Neural progenitor cell (in vitro differentiated cells): Measurements from ENCODE around the gene GORASP1. TPM values are rescaled to one million over a fixed set of nuclear protein-coding genes. Genes with fewer than 3 reads are reported as not detected.
A peak's percentile ranks its signal among the peaks of the same experiment; 100 is the strongest.

Source experiments
- DNase-seq: peaks from one replicate; pipeline ENCODE4 v3.0.0-alpha.2; 2016; ENCODE audit warnings: low spot score
- H2AFZ ChIP-seq: fragments of 200-600 bp; sonication (generic); replicated peaks from 2 replicates; pipeline ENCODE4 v1.6.1; 2016; ENCODE audit warnings: antibody characterized with exemption
- H3F3A ChIP-seq: fragments of 200-600 bp; sonication (generic); 2 replicates; pipeline ENCODE4 v1.6.1; 2016; ENCODE audit warnings: antibody characterized with exemption, low read depth
- H3K27ac ChIP-seq: fragments of 200-600 bp; sonication (generic); 2 replicates; pipeline ENCODE4 v1.5.1; 2016; ENCODE audit warnings: mild to moderate bottlenecking
- H3K27me3 ChIP-seq: fragments of 200-600 bp; sonication (generic); 2 replicates; pipeline ENCODE4 v1.6.1; 2016; ENCODE audit warnings: mild to moderate bottlenecking, moderate library complexity
- H3K36me3 ChIP-seq: fragments of 200-600 bp; sonication (generic); 2 replicates; pipeline ENCODE4 v1.5.1; 2016
- H3K4me1 ChIP-seq: fragments of 200-600 bp; sonication (generic); 2 replicates; pipeline ENCODE4 v1.6.1; 2016; ENCODE audit warnings: mixed run types
- H3K4me2 ChIP-seq: fragments of 200-600 bp; sonication (generic); 2 replicates; pipeline ENCODE4 v1.6.1; 2016
- H3K4me3 ChIP-seq: fragments of 200-600 bp; sonication (generic); 2 replicates; pipeline ENCODE4 v1.5.1; 2016
- H3K79me2 ChIP-seq: fragments of 200-600 bp; sonication (generic); 2 replicates; pipeline ENCODE4 v1.6.1; 2016; ENCODE audit warnings: low read depth
- H3K9ac ChIP-seq: fragments of 200-600 bp; sonication (generic); 2 replicates; pipeline ENCODE4 v1.6.1; 2016
- H3K9me3 ChIP-seq: fragments of 200-600 bp; sonication (generic); 2 replicates; pipeline ENCODE4 v1.5.1; 2016; ENCODE audit warnings: low read depth
- H4K20me1 ChIP-seq: fragments of 200-600 bp; sonication (generic); 2 replicates; pipeline ENCODE4 v1.6.1; 2016; ENCODE audit warnings: low read depth
- H3K27ac Mint-ChIP-seq: 3 replicates; pipeline ENCODE4 v1.8.0; 2021; ENCODE audit warnings: mixed read lengths
- H3K27me3 Mint-ChIP-seq: 2 replicates; pipeline ENCODE4 v1.8.0; 2022; ENCODE audit warnings: low read depth, mild to moderate bottlenecking, inconsistent platforms, moderate library complexity, mixed read lengths; ENCODE audit not compliant: insufficient read depth
- H3K36me3 Mint-ChIP-seq: 3 replicates; pipeline ENCODE4 v1.8.0; 2021; ENCODE audit warnings: mixed read lengths
- H3K4me1 Mint-ChIP-seq: 3 replicates; pipeline ENCODE4 v1.8.0; 2021; ENCODE audit warnings: mixed read lengths
- H3K4me3 Mint-ChIP-seq: 3 replicates; pipeline ENCODE4 v1.8.0; 2021; ENCODE audit warnings: mild to moderate bottlenecking, moderate library complexity, mixed read lengths
- H3K9me3 Mint-ChIP-seq: 3 replicates; pipeline ENCODE4 v1.8.0; 2020; ENCODE audit warnings: mixed read lengths
- EZH2 ChIP-seq: fragments of 200-600 bp; sonication (generic); IDR thresholded peaks from 2 replicates; pipeline ENCODE4 v1.6.1; 2017; ENCODE audit warnings: antibody characterized with exemption, mild to moderate bottlenecking, moderate library complexity
- EZH2phosphoT487 ChIP-seq: fragments of 200-600 bp; sonication (generic); IDR thresholded peaks from 2 replicates; pipeline ENCODE4 v1.6.1; 2017; ENCODE audit warnings: antibody characterized with exemption
- total RNA-seq: library from RNA; depleted of rRNA; stranded (reverse); fragments of >200 nt; gene quantifications from 2 replicates; pipeline ENCODE4 v1.2.3, GENCODE V29; 2015; ENCODE audit warnings: low replicate concordance
- TF ChIP-seq, protein P1 (sequence below): fragments of 200-600 bp; sonication (generic); IDR thresholded peaks from 2 replicates; pipeline ENCODE4 v1.5.1; 2017; ENCODE audit warnings: antibody characterized with exemption, mild to moderate bottlenecking

The GORASP1 gene
- total RNA-seq, 1 donor from 2014 or later, result 18.0 TPM

DNA sequence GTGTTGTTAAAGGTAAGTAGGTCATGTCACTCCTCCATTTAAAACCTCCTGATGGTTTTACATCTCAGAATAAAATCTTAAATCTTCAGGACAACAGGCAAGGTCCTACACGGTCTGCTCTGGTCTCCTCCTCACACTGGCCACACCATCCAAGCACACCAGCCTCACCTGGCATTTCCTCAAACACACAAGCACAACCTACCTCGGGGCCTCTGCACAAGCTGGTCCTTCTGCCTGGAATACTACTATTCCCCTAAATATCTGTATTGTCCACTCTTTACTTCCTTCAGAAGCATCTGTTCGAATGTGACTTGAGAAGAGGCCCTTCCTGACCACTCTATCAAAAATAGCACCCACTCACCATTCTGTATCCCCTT, 1.8 kb downstream of the GORASP1 start:
- H3K36me3 ChIP-seq, result no peaks in the 10 kb centered on the region
- Mint-ChIP-seq H3K4me1 (peaks cover 29% of the 10 kb centered on the region), H3K27me3 (no peaks in the 10 kb centered on the region), H3K27ac (no peak overlapping the region), H3K4me3 (peak overlapping the region; percentile 97), H3K36me3 (peaks cover 3% of the 10 kb centered on the region), H3K9me3 (no peaks in the 10 kb centered on the region)
- H3K4me3 ChIP-seq, result peak overlapping the region; percentile 90
- H3F3A ChIP-seq, result no peaks in the 10 kb centered on the region
- no peak for DNase-seq
- H3K27ac ChIP-seq, result no peak overlapping the region
- no peak overlapping the region for H3K9ac ChIP-seq
- TF ChIP-seq EZH2phosphoT487, result no peak
- no peak for TF ChIP-seq EZH2
- peaks cover 12% of the 10 kb centered on the region for H4K20me1 ChIP-seq
- peaks cover 9% of the 10 kb centered on the region for H3K79me2 ChIP-seq
- no peaks in the 10 kb centered on the region for H3K9me3 ChIP-seq
- H3K4me2 ChIP-seq, result peak overlapping the region; percentile 87
- H3K4me1 ChIP-seq, result peaks cover 4% of the 10 kb centered on the region
- H2AFZ ChIP-seq, result no peak overlapping the region
- H3K27me3 ChIP-seq, result peaks cover 7% of the 10 kb centered on the region

DNA sequence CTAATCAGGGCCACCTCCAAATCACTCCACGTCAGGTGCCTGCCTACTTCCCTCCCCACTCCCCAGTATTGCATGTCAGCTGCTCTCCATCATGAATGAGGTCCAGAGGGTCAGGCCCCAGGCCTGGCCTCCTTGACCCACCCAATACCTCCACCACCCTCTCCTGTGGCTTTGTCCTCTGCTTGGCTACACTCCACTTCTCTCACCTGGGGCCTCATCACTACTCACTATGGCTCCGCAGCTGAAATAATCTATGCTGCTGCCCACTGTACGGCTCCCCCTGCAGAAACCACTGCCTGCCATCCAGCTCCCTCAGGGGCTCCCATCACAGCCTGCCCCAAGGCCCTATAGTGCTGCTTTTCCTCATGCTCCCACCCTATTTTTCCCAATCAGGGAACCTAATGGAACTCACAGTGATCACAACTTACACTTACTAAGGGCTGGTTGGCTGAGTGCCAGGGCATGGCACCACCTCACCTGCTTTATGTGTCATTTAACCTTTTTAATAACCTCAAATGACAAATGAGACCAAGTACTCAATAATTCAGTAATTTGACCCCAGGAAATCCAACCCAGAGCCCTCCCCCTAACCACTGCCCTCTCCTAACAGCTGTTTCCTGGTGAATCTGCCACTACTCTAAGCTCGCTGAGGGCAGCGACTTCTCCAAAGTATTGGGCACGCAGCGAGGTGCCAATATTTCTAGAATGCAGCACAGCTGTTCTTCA, 2.3 kb downstream of the GORASP1 start:
- TF ChIP-seq, protein P1, sequence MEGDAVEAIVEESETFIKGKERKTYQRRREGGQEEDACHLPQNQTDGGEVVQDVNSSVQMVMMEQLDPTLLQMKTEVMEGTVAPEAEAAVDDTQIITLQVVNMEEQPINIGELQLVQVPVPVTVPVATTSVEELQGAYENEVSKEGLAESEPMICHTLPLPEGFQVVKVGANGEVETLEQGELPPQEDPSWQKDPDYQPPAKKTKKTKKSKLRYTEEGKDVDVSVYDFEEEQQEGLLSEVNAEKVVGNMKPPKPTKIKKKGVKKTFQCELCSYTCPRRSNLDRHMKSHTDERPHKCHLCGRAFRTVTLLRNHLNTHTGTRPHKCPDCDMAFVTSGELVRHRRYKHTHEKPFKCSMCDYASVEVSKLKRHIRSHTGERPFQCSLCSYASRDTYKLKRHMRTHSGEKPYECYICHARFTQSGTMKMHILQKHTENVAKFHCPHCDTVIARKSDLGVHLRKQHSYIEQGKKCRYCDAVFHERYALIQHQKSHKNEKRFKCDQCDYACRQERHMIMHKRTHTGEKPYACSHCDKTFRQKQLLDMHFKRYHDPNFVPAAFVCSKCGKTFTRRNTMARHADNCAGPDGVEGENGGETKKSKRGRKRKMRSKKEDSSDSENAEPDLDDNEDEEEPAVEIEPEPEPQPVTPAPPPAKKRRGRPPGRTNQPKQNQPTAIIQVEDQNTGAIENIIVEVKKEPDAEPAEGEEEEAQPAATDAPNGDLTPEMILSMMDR, result no peak
- TF ChIP-seq EZH2phosphoT487, result no peak
- TF ChIP-seq EZH2, result no peak
- Mint-ChIP-seq H3K27ac (no peak overlapping the region), H3K36me3 (peaks cover 3% of the 10 kb centered on the region), H3K27me3 (no peaks in the 10 kb centered on the region), H3K4me3 (peak overlapping the region; percentile 58), H3K4me1 (peaks cover 29% of the 10 kb centered on the region), H3K9me3 (no peaks in the 10 kb centered on the region)
- no peak overlapping the region for H3K9ac ChIP-seq
- H3K4me1 ChIP-seq, result peaks cover 4% of the 10 kb centered on the region
- DNase-seq, result no peak
- no peaks in the 10 kb centered on the region for H3K36me3 ChIP-seq
- H4K20me1 ChIP-seq, result peaks cover 12% of the 10 kb centered on the region
- H3F3A ChIP-seq, result no peaks in the 10 kb centered on the region
- no peak overlapping the region for H2AFZ ChIP-seq
- peaks cover 7% of the 10 kb centered on the region for H3K27me3 ChIP-seq
- peaks cover 9% of the 10 kb centered on the region for H3K79me2 ChIP-seq
- H3K4me3 ChIP-seq, result no peak overlapping the region
- no peaks in the 10 kb centered on the region for H3K9me3 ChIP-seq
- no peak overlapping the region for H3K27ac ChIP-seq
- no peak overlapping the region for H3K4me2 ChIP-seq

DNA sequence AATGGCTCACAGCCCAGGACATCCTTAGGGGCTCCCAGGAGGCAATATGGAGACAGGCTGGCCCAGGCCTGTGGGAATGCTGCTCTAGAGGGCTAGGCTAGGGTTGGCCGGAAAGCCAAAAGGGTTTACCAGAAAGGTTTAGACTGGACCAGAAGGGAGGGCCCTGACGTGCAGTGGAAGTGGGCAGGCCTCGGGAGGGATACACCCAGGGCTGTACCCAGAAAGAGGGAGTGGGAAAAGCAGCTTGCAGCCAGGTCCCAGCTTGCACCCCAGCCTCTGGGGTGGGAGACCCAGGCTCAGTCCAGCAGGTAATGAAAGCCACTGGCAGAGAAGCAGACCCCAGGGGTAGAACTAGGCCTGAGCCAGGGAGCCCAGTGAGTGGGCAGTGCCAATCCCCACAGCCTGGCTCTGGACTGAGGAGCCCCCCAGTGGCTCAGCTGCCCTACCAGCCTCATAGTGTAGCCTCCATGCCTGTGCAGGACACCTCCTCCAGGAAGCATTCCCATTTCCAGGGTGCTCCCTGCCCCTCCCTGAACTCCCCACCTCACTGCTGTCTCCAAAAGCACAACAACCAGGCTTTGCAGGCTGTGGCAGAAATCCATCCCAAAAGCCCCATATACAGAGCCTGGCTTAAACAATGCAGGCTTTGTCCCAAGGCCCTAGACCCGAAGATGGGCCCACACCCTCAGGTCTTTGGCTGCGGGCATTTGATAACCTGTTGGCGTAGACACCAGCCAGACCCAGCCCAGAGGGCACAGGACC, 3.5 kb downstream of the GORASP1 start:
- H3K79me2 ChIP-seq, result peaks cover 9% of the 10 kb centered on the region
- H3K27me3 Mint-ChIP-seq, result no peaks in the 10 kb centered on the region

More for the DNA sequence above, 3.5 kb downstream of the GORASP1 start:
- no peak overlapping the region for H3K4me2 ChIP-seq
- Mint-ChIP-seq H3K9me3 (no peaks in the 10 kb centered on the region), H3K27ac (no peak overlapping the region), H3K4me1 (peaks cover 29% of the 10 kb centered on the region), H3K4me3 (no peak overlapping the region), H3K36me3 (peaks cover 3% of the 10 kb centered on the region)
- no peaks in the 10 kb centered on the region for H3F3A ChIP-seq
- no peaks in the 10 kb centered on the region for H3K36me3 ChIP-seq
- H3K9me3 ChIP-seq, result no peaks in the 10 kb centered on the region
- TF ChIP-seq, protein P1, result no peak
- TF ChIP-seq EZH2phosphoT487 (no peak), EZH2 (no peak)
- H3K4me3 ChIP-seq, result no peak overlapping the region
- no peak overlapping the region for H3K9ac ChIP-seq
- H3K4me1 ChIP-seq, result peaks cover 4% of the 10 kb centered on the region
- no peak overlapping the region for H3K27ac ChIP-seq
- peaks cover 7% of the 10 kb centered on the region for H3K27me3 ChIP-seq
- H4K20me1 ChIP-seq, result peaks cover 12% of the 10 kb centered on the region
- no peak for DNase-seq
- H2AFZ ChIP-seq, result no peak overlapping the region
